GM15510 (cell line): Measurements from ENCODE around the gene TAF5.

Experiments used
- POLR2A ChIP-seq: IDR thresholded peaks from 3 replicates; pipeline ENCODE4 v1.6.1; 2011; ENCODE audit warnings: borderline replicate concordance; ENCODE audit not compliant: insufficient read length; ENCODE audit errors: extremely low read depth

TAF5 gene

GRCh38 chr10:103396067-103396788, 28.5 kb downstream of the TAF5 start, which contains the start of the genes ATP5MK and PDCD11:
ATP5MK (minus strand) TSS chr10:103396475; CDS start chr10:103392457, 4,018 bp downstream.
PDCD11 (plus strand) TSS chr10:103396626; CDS start chr10:103398427, 1,801 bp downstream.
- TF ChIP-seq POLR2A, result peak; percentile 90

- TF ChIP-seq POLR2A, result no peak
Observed at GRCh38 chr10:103396789-103397087, 29.0 kb downstream of the TAF5 start.

GRCh38 chr10:103397191-103397825, 29.5 kb downstream of the TAF5 start:
- no peak for TF ChIP-seq POLR2A

GRCh38 chr10:103413564-103413963, 45.8 kb downstream of the TAF5 start:
- no peak for TF ChIP-seq POLR2A

- no peak for TF ChIP-seq POLR2A
Observed at GRCh38 chr10:103415581-103415980, 47.8 kb downstream of the TAF5 start.

- TF ChIP-seq POLR2A, result no peak
Observed at GRCh38 chr10:103416436-103417147, 48.8 kb downstream of the TAF5 start.

- no peak for TF ChIP-seq POLR2A
Observed at GRCh38 chr10:103417601-103418000, 49.8 kb downstream of the TAF5 start.

- no peak for TF ChIP-seq POLR2A
Observed at GRCh38 chr10:103419101-103419500, 51.3 kb downstream of the TAF5 start.

- no peak for TF ChIP-seq POLR2A
Observed at GRCh38 chr10:103423748-103424147, 56.0 kb downstream of the TAF5 start.

- TF ChIP-seq POLR2A, result no peak
Observed at GRCh38 chr10:103427866-103428265, 60.1 kb downstream of the TAF5 start.

- TF ChIP-seq POLR2A, result no peak
Observed at GRCh38 chr10:103428989-103429643, 61.3 kb downstream of the TAF5 start.

GRCh38 chr10:103429647-103430046, 61.9 kb downstream of the TAF5 start:
- TF ChIP-seq POLR2A, result no peak

GRCh38 chr10:103431902-103432301, 64.1 kb downstream of the TAF5 start:
- no peak for TF ChIP-seq POLR2A

GRCh38 chr10:103433858-103434257, 66.1 kb downstream of the TAF5 start:
- no peak for TF ChIP-seq POLR2A
